CD4-positive, alpha-beta T cell treated with Interleukin-2 at 100 ng/mL for 4 hours (primary cell): ENCODE results near the gene JPH3.

Experiments
- DNase-seq: peaks from one replicate; pipeline ENCODE4 v3.0.0-alpha.2; 2020; ENCODE audit warnings: low spot score

The JPH3 gene

GRCh38 chr16:87697792-87698191 lies 95.5 kb downstream of the JPH3 start:
- DNase-seq: no peak

GRCh38 chr16:87698241-87698640 lies 95.9 kb downstream of the JPH3 start:
- no peak for DNase-seq

GRCh38 chr16:87698676-87699199 lies 96.4 kb downstream of the JPH3 start:
- peak; percentile 9 for DNase-seq

GRCh38 chr16:87700406-87701077 lies 98.2 kb downstream of the JPH3 start:
- no peak for DNase-seq

GRCh38 chr16:87701078-87701460 lies 98.8 kb downstream of the JPH3 start:
- no peak for DNase-seq

- DNase-seq: no peak
Measured at GRCh38 chr16:87701505-87701921, 99.2 kb downstream of the JPH3 start.

GRCh38 chr16:87702325-87702811 lies 100.1 kb downstream of the JPH3 start:
- DNase-seq: peak; percentile 35

- no peak for DNase-seq
Measured at GRCh38 chr16:87703071-87703470, 100.8 kb downstream of the JPH3 start.

- DNase-seq: no peak
Measured at GRCh38 chr16:87703835-87704375, 101.6 kb downstream of the JPH3 start.

GRCh38 chr16:87704754-87705353 lies 102.5 kb downstream of the JPH3 start:
- no peak for DNase-seq

- no peak for DNase-seq
Measured at GRCh38 chr16:87705771-87706277, 103.5 kb downstream of the JPH3 start.

GRCh38 chr16:87706278-87707000 lies 104.1 kb downstream of the JPH3 start:
- no peak for DNase-seq

GRCh38 chr16:87707097-87707496 lies 104.8 kb downstream of the JPH3 start:
- no peak for DNase-seq

- DNase-seq: no peak
Measured at GRCh38 chr16:87707714-87708580, 105.6 kb downstream of the JPH3 start.

- DNase-seq: no peak
Measured at GRCh38 chr16:87708881-87709638, 106.8 kb downstream of the JPH3 start.

GRCh38 chr16:87709677-87710076 lies 107.4 kb downstream of the JPH3 start:
- DNase-seq: no peak

GRCh38 chr16:87710887-87711286 lies 108.6 kb downstream of the JPH3 start:
- DNase-seq: no peak

- DNase-seq: no peak
Measured at GRCh38 chr16:87712184-87712762, 110.0 kb downstream of the JPH3 start.

GRCh38 chr16:87713451-87714229 lies 111.3 kb downstream of the JPH3 start:
- peak; percentile 70 for DNase-seq
